ENCODE measurements around the gene ME3.
"Not testable (repeated sequence)": the region's sequence is repeated elsewhere in the genome, so short reads cannot be mapped to it uniquely, and the experiment has no call there.

ME3 gene

GRCh38 chr11:86551288-86552092 lies 120.9 kb downstream of the ME3 start:
- DNase-seq = no peak

DNA sequence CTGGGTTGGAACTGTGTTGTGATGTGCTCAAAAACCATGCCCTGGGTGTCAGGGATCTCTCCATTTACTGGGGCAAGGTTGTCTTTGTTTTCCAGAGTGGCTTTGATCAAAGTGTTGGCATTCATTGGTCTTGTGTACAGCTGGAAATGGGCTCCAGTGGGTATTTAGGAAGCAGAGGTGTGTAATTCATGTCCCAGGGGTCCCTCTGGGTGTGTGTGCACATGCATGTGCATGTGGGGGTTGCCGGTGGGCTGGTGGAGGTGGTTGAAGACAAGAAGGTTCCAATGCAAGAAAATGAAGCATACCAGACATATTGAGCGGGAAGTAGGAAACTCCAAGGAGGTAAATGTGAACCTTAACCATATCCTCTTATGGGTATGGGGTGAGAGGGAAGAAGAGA lies 121.7 kb downstream of the ME3 start:
- no peak for DNase-seq

DNA sequence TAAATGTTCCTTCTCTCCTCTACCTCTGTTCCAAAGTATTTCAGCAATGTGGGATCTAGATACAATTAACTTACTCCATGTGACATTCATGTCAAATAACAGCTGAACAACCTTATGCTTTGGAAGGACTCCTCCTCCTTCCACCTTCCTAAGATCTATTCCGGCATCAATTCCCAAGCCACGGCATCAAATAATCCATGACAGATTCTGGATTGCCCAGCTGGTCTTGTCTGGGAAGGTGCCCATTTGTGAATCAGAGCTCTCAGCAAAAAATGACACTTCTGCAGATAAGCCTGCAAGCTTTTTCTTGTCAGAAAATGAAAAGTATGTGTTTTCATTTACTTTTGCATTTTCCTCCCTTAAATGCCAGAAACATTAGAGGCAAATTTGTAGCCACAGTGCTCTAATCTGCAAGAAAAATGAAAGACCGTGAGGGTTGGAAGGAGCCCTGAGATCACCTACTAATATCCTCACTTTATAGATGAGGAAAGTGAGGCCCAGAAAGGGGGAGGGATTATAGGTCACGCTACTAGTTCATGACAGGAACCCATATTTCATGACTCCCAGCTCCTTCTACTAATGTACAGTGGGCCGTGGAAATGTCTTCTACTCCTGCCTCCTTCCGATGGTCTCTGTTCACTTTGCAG lies 124.0 kb downstream of the ME3 start:
- no peak for DNase-seq

GRCh38 chr11:86547727-86548126 lies 124.7 kb downstream of the ME3 start:
- DNase-seq = no peak

DNA sequence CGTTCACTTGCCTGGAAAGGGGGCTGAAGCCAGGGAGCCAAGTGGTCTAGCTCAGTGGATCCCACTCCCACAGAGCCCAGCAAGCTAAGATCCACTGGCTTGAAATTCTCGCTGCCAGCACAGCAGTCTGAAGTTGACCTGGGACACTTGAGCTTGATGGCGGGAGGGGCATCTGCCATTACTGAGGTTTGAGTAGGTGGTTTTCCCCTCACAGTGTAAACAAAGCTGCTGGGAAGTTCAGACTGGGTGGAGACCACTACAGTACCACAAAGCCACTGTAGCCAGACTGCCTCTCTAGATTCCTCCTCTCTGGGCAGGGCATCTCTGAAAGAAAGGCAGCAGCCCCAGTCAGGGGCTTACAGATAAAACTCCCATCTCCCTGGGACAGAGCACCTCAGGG lies 131.1 kb downstream of the ME3 start:
- not testable (repeated sequence) for DNase-seq

GRCh38 chr11:86538223-86538548 lies 134.2 kb downstream of the ME3 start:
- no peak for DNase-seq

DNA sequence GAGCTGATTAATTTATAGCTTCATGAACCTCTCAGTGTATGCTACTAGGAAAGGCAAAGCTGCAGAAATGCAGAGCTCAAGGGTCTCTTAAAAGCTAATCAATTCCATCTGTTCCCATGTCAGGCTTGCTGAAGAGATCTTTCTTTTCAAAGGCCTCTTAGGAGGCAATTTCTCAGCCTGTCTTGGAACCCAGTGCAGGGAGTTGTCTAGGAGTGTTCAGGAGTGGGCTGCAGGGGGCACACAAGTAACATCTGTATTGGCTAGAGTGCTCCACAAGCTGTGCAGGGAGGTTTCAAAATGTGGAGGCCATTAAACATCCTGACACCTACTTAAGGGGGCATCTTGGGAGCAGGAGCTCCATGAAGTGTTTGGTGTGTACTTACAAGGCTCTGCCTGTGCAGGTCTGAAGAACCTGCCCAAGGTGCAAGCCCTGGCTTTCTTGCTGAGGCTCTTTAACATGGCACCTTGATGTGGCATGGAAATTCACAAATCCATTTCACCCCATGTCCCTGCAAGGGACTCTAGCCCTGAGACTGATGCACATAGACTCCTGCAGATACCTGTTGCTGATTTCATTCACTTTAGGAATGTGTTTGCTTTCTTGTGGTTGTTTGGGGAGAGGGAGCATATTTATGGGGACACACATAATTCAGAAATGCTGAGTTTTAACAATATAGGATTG lies 134.7 kb downstream of the ME3 start:
- no peak for DNase-seq

- no peak for DNase-seq
These were observed 136.6 kb downstream of the ME3 start for GRCh38 chr11:86535773-86536172.

- DNase-seq = peak; percentile 64
These were observed 147.6 kb downstream of the ME3 start for GRCh38 chr11:86524620-86525352.

- DNase-seq = no peak
These were observed 148.4 kb downstream of the ME3 start for GRCh38 chr11:86523738-86524619.

DNA sequence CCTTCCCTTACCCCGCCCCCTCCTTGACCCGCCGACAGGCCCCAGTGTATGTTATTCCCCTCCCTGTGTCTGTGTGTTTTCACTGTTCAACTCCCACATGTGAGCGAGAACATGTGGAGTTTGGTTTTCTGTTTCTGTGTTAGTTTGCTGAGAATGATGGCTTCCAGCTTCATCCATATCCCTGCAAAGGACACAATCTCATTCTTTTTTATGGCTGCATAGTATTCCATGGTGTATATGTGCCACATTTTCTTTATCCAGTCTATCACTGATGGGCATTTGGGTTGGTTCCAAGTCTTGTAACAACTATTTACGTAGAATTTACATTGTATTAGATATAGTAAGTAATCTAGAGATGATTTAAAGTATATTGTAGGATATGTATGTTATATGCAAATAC lies 149.9 kb downstream of the ME3 start:
- DNase-seq = not testable (repeated sequence)

- DNase-seq = no peak
These were observed 153.1 kb downstream of the ME3 start for GRCh38 chr11:86519064-86519911.

GRCh38 chr11:86518211-86518610 lies 154.2 kb downstream of the ME3 start:
- DNase-seq = no peak

- DNase-seq = no peak
These were observed 154.9 kb downstream of the ME3 start for GRCh38 chr11:86517557-86517956.

GRCh38 chr11:86515297-86516094 lies 156.9 kb downstream of the ME3 start:
- DNase-seq = peak; percentile 77

DNA sequence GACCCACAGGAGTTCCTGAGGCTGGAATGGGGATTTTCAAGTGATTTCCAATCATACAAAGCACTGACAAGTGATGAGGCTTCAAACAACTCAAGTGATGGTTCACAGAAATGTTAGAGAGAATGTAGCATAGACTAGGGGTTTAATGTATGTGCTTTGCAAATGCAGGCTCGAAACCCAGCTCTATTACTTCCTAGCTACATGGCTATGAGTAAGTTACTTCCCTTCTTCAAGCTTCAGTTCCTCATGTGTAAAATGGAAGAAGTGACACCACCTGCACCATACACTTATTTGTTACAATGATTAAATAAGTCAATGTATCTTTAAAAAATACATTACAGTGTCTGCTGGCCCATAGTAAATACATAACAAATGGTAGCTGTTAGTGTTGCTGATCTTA lies 158.0 kb downstream of the ME3 start:
- DNase-seq = no peak

DNA sequence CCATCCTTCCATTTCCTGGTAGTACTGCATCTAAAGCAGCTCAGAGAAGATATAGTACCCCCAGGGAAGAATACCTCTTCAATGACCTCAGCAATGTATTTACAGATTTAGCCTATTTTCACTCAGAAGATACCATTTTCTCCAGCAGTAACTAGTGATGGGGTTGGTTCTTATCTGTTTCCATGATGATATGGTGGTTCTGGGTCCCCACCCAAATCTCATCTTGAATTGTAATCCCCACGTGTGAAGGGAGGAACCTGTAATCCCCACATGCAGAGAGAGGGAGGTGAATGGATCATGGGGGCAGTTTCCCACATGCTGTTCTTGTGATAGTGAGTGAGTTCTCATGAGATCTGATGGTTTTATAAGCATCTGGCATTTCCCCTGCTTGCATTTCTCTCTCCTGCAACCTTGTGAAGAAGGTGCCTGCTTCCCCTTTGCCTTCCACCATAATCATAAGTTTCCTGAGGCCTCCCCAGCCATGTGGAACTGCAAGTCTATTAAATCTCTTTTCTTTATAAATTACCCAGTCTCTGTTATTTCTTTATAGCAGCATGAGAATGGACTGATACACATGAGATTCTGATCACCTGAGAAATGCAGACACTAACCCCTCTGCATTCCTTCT lies 158.6 kb downstream of the ME3 start:
- DNase-seq = no peak

DNA sequence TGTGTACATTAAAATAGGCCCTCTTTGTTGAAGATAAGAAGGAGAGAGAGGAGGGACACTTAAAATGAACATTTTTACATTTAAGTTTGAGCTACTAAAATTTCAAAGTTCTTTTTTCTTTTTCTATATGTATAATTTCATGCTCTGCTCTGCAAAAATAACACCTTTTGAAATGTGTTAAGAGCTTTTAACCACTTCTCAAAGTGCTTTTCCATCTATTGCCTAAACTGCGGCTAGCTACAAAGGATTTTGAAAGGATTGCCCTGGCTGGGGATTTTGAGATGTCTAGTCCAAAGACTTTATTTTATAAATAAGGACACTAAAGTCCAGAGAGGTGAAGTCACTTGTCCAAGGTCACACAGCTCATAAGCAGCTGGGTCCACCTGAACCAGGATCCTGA lies 159.3 kb downstream of the ME3 start:
- DNase-seq = no peak

GRCh38 chr11:86511086-86511551 lies 161.3 kb downstream of the ME3 start:
- no peak for DNase-seq

- DNase-seq = no peak
These were observed 161.7 kb downstream of the ME3 start for GRCh38 chr11:86510674-86511073.
